Thoracic aorta (tissue), 2 donors: ENCODE results near the gene CLCNKA. TPM values are rescaled to one million over a fixed set of nuclear protein-coding genes. Genes with fewer than 3 reads are reported as not detected.
"Not testable (repeated sequence)": the region's sequence is repeated elsewhere in the genome, so short reads cannot be mapped to it uniquely, and the experiment has no call there.

Experiments used
- ATAC-seq: fragments of 150-250 bp; one replicate; pipeline ENCODE4 v1.8.0; 2017; ENCODE audit warnings: low read depth; ENCODE audit not compliant: insufficient number of reproducible peaks, low FRiP score
- DNase-seq: peaks from one replicate; pipeline ENCODE4 v3.0.0-alpha.2; 2020; ENCODE audit warnings: low spot score
- H3K27ac ChIP-seq, 2 donors: fragments of 200-600 bp; sonication (generic); 1 replicate in 1 of 2; 2 replicates in 1 of 2; pipeline ENCODE4 v1.5.1; 2016; ENCODE audit warnings: mild to moderate bottlenecking in 2 of 2, moderate library complexity in 2 of 2
- H3K27me3 ChIP-seq: fragments of 200-600 bp; sonication (generic); replicated peaks from 2 replicates; pipeline ENCODE4 v1.6.0; 2016; ENCODE audit warnings: mild to moderate bottlenecking; ENCODE audit not compliant: insufficient read depth
- H3K36me3 ChIP-seq: fragments of 200-600 bp; sonication (generic); one replicate; pipeline ENCODE4 v1.5.1; 2016
- H3K4me1 ChIP-seq, 2 donors: fragments of 200-600 bp; sonication (generic); 1 replicate in 1 of 2; 2 replicates in 1 of 2; pipeline versions ENCODE4 v1.5.1 to v1.6.0; 2016; ENCODE audit warnings: low read depth in 2 of 2, mild to moderate bottlenecking in 1 of 2; ENCODE audit not compliant: control insufficient read depth in 1 of 2
- H3K4me3 ChIP-seq: fragments of 200-600 bp; sonication (generic); 2 replicates; pipeline ENCODE4 v1.5.1; 2016; ENCODE audit warnings: mild to moderate bottlenecking
- H3K9me3 ChIP-seq: fragments of 200-600 bp; sonication (generic); 2 replicates; pipeline ENCODE4 v1.5.1; 2016
- CTCF ChIP-seq: fragments of 200-600 bp; sonication (generic); IDR thresholded peaks from one replicate; pipeline ENCODE4 v1.5.1; 2019; ENCODE audit warnings: antibody characterized with exemption
- total RNA-seq, 2 donors: library from RNA; depleted of rRNA; stranded (reverse); fragments of >200 nt; gene quantifications; one replicate each; pipeline versions ENCODE4 v1.1.0 to v1.2.3, GENCODE V29; 2016

The CLCNKA gene
- total RNA-seq, 2 donors from 2014 or later = 4.7 TPM; not detected in 1

- no peaks in the 10 kb centered on the region for H3K27me3 ChIP-seq
- H3K9me3 ChIP-seq = no peaks in the 10 kb centered on the region
- TF ChIP-seq CTCF = no peak
- H3K4me3 ChIP-seq = peak within 1 kb of the TSS; percentile 96
- H3K36me3 ChIP-seq = peaks cover 11% of the 10 kb centered on the region
- ATAC-seq (peak; percentile 90), DNase-seq (peak; percentile 85)
- peaks cover 10 to 18% of the 10 kb centered on the region in 2 donors for H3K4me1 ChIP-seq
- H3K27ac ChIP-seq = peak within 1 kb of the TSS; percentile 57 to 58
Measured at GRCh38 chr1:15975805-15976680, 45.8 kb upstream of the CLCNKA start, which contains the start of gene ZBTB17. Gene ZBTB17, minus strand, starts transcription at chr1:15976101. Its CDS starts 27,606 bp downstream, at chr1:15948495.

- not testable (repeated sequence) for H3K9me3 ChIP-seq, H3K27ac ChIP-seq, DNase-seq, H3K36me3 ChIP-seq, ATAC-seq, H3K27me3 ChIP-seq, H3K4me3 ChIP-seq
- peaks cover 10 to 13% of the 10 kb centered on the region in 2 donors for H3K4me1 ChIP-seq
Measured at GRCh38 chr1:15977947-15978346, 43.9 kb upstream of the CLCNKA start.

DNA sequence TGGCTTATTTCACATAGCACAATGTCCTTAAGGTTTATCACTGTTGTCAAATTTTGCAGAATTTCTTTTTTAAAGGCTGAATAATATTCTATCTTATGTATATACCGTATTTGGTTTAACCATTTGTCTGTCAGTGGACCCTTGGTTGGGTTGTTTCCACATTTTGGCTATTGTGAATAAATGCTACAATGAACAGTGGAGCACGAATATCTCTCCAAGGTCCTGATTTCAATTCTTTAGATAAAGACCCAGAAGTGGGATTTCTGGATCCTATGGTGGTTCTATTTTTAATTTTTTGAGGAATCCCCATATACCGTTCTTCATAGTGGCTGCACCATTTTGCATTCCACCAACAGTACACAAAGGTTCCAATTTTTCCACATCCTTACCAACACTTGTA lies 40.2 kb upstream of the CLCNKA start:
- no peak for TF ChIP-seq CTCF
- H3K27me3 ChIP-seq = no peaks in the 10 kb centered on the region
- no peak overlapping the region for H3K27ac ChIP-seq
- no peaks in the 10 kb centered on the region for H3K4me1 ChIP-seq
- H3K36me3 ChIP-seq = no peaks in the 10 kb centered on the region
- DNase-seq (no peak), ATAC-seq (no peak)
- no peak overlapping the region for H3K4me3 ChIP-seq
- no peaks in the 10 kb centered on the region for H3K9me3 ChIP-seq

DNA sequence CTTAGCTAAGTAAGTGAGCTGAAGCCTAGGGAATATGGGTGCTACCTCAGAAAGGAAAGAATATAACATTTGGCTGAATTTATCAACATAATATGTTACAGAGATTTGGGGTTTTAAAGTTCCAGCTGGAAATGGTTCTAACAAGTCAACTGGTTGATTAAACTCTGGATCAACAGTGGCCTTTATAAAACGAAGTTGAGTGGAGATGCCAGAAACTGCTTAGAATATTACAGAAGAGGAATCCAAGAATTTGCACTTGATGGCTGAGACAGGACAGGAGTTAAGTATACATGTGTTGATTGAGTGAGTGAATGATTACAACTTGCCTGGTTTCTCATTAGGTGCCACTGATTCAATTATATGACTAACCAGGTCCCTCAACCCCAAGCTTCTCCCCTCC lies 38.6 kb upstream of the CLCNKA start:
- DNase-seq (no peak), ATAC-seq (no peak)
- Histone ChIP-seq H3K4me1 (no peaks in the 10 kb centered on the region), H3K27me3 (no peaks in the 10 kb centered on the region), H3K9me3 (no peaks in the 10 kb centered on the region), H3K4me3 (no peak overlapping the region), H3K27ac (no peak overlapping the region), H3K36me3 (no peaks in the 10 kb centered on the region)
- no peak for TF ChIP-seq CTCF

GRCh38 chr1:15985611-15986297 lies 36.1 kb upstream of the CLCNKA start:
- Histone ChIP-seq H3K4me3 (no peak overlapping the region), H3K27me3 (no peaks in the 10 kb centered on the region), H3K36me3 (no peaks in the 10 kb centered on the region), H3K27ac (no peak overlapping the region), H3K4me1 (no peaks in the 10 kb centered on the region), H3K9me3 (no peaks in the 10 kb centered on the region)
- ATAC-seq (no peak), DNase-seq (no peak)
- no peak for TF ChIP-seq CTCF
